ENCODE data around the gene AIG1. TPM values are rescaled to one million over a fixed set of nuclear protein-coding genes. Genes with fewer than 3 reads are reported as not detected.

Gene AIG1
- total RNA-seq, 1 experiment from 2014 or later: 51.1 TPM

DNA sequence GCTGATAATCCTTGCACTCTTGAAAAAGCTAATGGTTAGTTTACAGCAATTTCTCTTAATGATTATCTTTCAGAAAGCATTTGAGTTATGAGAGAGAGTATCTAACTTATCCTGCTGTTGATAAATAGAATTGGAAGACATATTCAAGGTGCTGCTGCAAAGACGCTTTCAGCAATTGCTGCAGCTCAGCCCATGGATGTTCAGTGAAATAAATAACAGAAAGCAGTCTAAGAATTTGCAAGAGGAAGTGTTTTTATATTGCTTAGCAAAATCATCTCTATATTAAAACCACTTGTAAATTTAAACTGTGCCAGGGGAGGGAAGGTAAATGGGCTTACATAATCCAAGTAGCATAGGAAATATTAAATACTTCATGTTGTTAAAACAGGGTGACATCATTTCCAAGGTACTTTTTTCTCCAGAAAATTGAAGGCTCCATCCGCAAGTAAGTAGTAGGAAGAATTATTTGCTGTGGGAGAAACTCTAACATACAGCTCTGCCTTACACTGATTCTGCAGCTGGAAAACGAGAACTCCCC lies 201.3 kb downstream of the AIG1 start:
- Histone ChIP-seq H3K36me3 (ENCODE audit: control insufficient read depth in 1 of 2, insufficient read depth in 2 of 2, low read length in 2 of 2) (no peaks in the 10 kb centered on the region), H4K20me1 (ENCODE audit: insufficient read depth) (no peaks in the 10 kb centered on the region), H3K27ac (ENCODE audit: low read depth, low read length) (no peak overlapping the region), H3K4me3 (replicated peaks in 1 of 2; ENCODE audit: low read depth in 1 of 2, low read length in 2 of 2) (no peak overlapping the region), H3K27me3 (ENCODE audit: insufficient read depth, low read length) (no peaks in the 10 kb centered on the region), H3K4me1 (ENCODE audit: control insufficient read depth in 1 of 2, insufficient read depth in 2 of 2, low read length in 2 of 2) (no peaks in the 10 kb centered on the region), H3K79me2 (ENCODE audit: insufficient read depth, low read length) (no peaks in the 10 kb centered on the region), H3K9ac (ENCODE audit: low read length) (no peak overlapping the region), H3K9me2 (ENCODE audit: insufficient read depth) (no peaks in the 10 kb centered on the region), H3K9me3 (ENCODE audit: control insufficient read depth in 1 of 2, insufficient read depth in 1 of 2, low read depth in 1 of 2, low read length in 2 of 2) (no peaks in the 10 kb centered on the region), H3K4me2 (ENCODE audit: low read length) (no peak overlapping the region), H2AFZ (ENCODE audit: low read depth, low read length, poor library complexity, severe bottlenecking) (no peak overlapping the region)
- DNase-seq (ENCODE audit: low read depth, low spot score) (no peak), ATAC-seq (no peak)
- TF ChIP-seq JUND (IDR thresholded peaks at IDR 0.05) (no peak), POLR2A (IDR thresholded peaks at IDR 0.05; ENCODE audit: borderline replicate concordance, extremely low read depth, insufficient read depth, insufficient read length) (no peak)
- BruUV-seq (replicated peaks): no TSS peak
- ChIA-PET RAD21 (ENCODE audit: low non-redundant PET in 1 of 2, low total read pairs in 2 of 2, uncharacterized antibody in 2 of 2, unreplicated experiment in 2 of 2) (no interaction called here), CTCF (interaction anchor here (1.4 kb wide), 1 partner anchor 18 kb away, joined by 3 read pairs; no protein-coding TSS in a partner anchor), POLR2A (no interaction called here)
- intact Hi-C loops (cut with micrococcal nuclease): no loop called here

DNA sequence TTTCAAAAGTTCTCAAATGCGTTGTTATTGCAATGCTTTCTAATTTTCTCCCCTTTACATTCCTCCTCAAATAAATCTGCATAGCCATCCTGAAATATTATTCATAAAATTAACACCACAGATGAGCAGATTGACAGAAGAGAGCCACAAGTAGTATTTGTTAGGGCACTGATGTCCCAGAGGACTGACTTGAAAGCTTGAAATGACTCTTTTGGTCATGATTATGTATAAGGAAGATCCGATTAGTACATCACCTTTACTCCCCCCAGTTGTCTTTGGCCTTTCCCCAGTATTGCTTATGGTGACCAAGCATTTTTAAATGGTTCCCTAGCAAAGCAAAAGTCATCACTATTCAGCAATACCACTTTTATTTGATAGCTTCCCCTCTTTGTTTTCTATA lies 202.2 kb downstream of the AIG1 start:
- intact Hi-C loops (cut with micrococcal nuclease): no loop called here
- H3K79me2 ChIP-seq (ENCODE audit: insufficient read depth, low read length): no peaks in the 10 kb centered on the region
- no peaks in the 10 kb centered on the region for H4K20me1 ChIP-seq (ENCODE audit: insufficient read depth)
- RAD21 ChIA-PET (ENCODE audit: low non-redundant PET in 1 of 2, low total read pairs in 2 of 2, uncharacterized antibody in 2 of 2, unreplicated experiment in 2 of 2): no interaction called here
- no peak for DNase-seq (ENCODE audit: low read depth, low spot score)
- H3K27ac ChIP-seq (ENCODE audit: low read depth, low read length): no peak overlapping the region
- no peaks in the 10 kb centered on the region for H3K27me3 ChIP-seq (ENCODE audit: insufficient read depth, low read length)
- ATAC-seq: no peak
- H3K36me3 ChIP-seq (ENCODE audit: control insufficient read depth in 1 of 2, insufficient read depth in 2 of 2, low read length in 2 of 2): no peaks in the 10 kb centered on the region
- no peaks in the 10 kb centered on the region for H3K4me1 ChIP-seq (ENCODE audit: control insufficient read depth in 1 of 2, insufficient read depth in 2 of 2, low read length in 2 of 2)
- no peak overlapping the region for H3K4me2 ChIP-seq (ENCODE audit: low read length)
- H3K4me3 ChIP-seq (replicated peaks in 1 of 2; ENCODE audit: low read depth in 1 of 2, low read length in 2 of 2): no peak overlapping the region
- no TSS peak for BruUV-seq (replicated peaks)
- no peaks in the 10 kb centered on the region for H3K9me2 ChIP-seq (ENCODE audit: insufficient read depth)
- no peak overlapping the region for H2AFZ ChIP-seq (ENCODE audit: low read depth, low read length, poor library complexity, severe bottlenecking)
- POLR2A ChIA-PET: no interaction called here
- H3K9me3 ChIP-seq (ENCODE audit: control insufficient read depth in 1 of 2, insufficient read depth in 1 of 2, low read depth in 1 of 2, low read length in 2 of 2): no peaks in the 10 kb centered on the region
- CTCF ChIA-PET: no interaction called here
- H3K9ac ChIP-seq (ENCODE audit: low read length): no peak overlapping the region
- TF ChIP-seq, protein P1, sequence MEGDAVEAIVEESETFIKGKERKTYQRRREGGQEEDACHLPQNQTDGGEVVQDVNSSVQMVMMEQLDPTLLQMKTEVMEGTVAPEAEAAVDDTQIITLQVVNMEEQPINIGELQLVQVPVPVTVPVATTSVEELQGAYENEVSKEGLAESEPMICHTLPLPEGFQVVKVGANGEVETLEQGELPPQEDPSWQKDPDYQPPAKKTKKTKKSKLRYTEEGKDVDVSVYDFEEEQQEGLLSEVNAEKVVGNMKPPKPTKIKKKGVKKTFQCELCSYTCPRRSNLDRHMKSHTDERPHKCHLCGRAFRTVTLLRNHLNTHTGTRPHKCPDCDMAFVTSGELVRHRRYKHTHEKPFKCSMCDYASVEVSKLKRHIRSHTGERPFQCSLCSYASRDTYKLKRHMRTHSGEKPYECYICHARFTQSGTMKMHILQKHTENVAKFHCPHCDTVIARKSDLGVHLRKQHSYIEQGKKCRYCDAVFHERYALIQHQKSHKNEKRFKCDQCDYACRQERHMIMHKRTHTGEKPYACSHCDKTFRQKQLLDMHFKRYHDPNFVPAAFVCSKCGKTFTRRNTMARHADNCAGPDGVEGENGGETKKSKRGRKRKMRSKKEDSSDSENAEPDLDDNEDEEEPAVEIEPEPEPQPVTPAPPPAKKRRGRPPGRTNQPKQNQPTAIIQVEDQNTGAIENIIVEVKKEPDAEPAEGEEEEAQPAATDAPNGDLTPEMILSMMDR (IDR thresholded peaks at IDR 0.05 in 2 of 3, conservative IDR thresholded peaks at IDR 0.05 in 1 of 3; ENCODE audit: borderline replicate concordance in 1 of 3, insufficient read depth in 1 of 3, low read depth in 2 of 3, low read length in 2 of 3): no peak
- TF ChIP-seq ZNF274 (IDR thresholded peaks at IDR 0.05; ENCODE audit: low read depth, low read length) (no peak), TCF7L2 (IDR thresholded peaks at IDR 0.05; ENCODE audit: borderline replicate concordance, extremely low read depth, insufficient read depth, insufficient read length) (no peak), SIN3A (IDR thresholded peaks at IDR 0.05; ENCODE audit: low read depth) (no peak), RAD21 (IDR thresholded peaks at IDR 0.05; ENCODE audit: low read depth) (no peak), CBX3 (IDR thresholded peaks at IDR 0.05; ENCODE audit: low read depth) (no peak), ELF1 (IDR thresholded peaks at IDR 0.05; ENCODE audit: borderline replicate concordance, low read depth) (no peak), FOSL1 (IDR thresholded peaks at IDR 0.05; ENCODE audit: low read depth) (no peak), POLR2A (IDR thresholded peaks at IDR 0.05; ENCODE audit: borderline replicate concordance, extremely low read depth, insufficient read depth, insufficient read length) (no peak), POLR2AphosphoS5 (IDR thresholded peaks at IDR 0.05; ENCODE audit: low read depth, low read length) (no peak), JUND (IDR thresholded peaks at IDR 0.05) (no peak), YY1 (IDR thresholded peaks at IDR 0.05; ENCODE audit: extremely low read depth, insufficient replicate concordance, low read depth, low read length) (no peak), ZFX (IDR thresholded peaks at IDR 0.05) (no peak)
- TF ChIP-seq, protein P2, sequence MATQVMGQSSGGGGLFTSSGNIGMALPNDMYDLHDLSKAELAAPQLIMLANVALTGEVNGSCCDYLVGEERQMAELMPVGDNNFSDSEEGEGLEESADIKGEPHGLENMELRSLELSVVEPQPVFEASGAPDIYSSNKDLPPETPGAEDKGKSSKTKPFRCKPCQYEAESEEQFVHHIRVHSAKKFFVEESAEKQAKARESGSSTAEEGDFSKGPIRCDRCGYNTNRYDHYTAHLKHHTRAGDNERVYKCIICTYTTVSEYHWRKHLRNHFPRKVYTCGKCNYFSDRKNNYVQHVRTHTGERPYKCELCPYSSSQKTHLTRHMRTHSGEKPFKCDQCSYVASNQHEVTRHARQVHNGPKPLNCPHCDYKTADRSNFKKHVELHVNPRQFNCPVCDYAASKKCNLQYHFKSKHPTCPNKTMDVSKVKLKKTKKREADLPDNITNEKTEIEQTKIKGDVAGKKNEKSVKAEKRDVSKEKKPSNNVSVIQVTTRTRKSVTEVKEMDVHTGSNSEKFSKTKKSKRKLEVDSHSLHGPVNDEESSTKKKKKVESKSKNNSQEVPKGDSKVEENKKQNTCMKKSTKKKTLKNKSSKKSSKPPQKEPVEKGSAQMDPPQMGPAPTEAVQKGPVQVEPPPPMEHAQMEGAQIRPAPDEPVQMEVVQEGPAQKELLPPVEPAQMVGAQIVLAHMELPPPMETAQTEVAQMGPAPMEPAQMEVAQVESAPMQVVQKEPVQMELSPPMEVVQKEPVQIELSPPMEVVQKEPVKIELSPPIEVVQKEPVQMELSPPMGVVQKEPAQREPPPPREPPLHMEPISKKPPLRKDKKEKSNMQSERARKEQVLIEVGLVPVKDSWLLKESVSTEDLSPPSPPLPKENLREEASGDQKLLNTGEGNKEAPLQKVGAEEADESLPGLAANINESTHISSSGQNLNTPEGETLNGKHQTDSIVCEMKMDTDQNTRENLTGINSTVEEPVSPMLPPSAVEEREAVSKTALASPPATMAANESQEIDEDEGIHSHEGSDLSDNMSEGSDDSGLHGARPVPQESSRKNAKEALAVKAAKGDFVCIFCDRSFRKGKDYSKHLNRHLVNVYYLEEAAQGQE (IDR thresholded peaks at IDR 0.05; ENCODE audit: low read depth): no peak
- TF ChIP-seq, protein P3, sequence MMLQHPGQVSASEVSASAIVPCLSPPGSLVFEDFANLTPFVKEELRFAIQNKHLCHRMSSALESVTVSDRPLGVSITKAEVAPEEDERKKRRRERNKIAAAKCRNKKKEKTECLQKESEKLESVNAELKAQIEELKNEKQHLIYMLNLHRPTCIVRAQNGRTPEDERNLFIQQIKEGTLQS (IDR thresholded peaks at IDR 0.05): no peak
- TF ChIP-seq, protein P4, sequence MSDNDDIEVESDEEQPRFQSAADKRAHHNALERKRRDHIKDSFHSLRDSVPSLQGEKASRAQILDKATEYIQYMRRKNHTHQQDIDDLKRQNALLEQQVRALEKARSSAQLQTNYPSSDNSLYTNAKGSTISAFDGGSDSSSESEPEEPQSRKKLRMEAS (IDR thresholded peaks at IDR 0.05): no peak
